ENCODE measurements around the gene NSL1. TPM values are rescaled to one million over a fixed set of nuclear protein-coding genes. Genes with fewer than 3 reads are reported as not detected.
A peak's percentile ranks its signal among the peaks of the same experiment; 100 is the strongest.

NSL1 gene
- total and polyA plus RNA-seq, 9 of the 15 experiments (the other 6 are each of a cell fraction or from before 2014, with no cell fraction given), result 53.5 to 108 (median 59.1) TPM

DNA sequence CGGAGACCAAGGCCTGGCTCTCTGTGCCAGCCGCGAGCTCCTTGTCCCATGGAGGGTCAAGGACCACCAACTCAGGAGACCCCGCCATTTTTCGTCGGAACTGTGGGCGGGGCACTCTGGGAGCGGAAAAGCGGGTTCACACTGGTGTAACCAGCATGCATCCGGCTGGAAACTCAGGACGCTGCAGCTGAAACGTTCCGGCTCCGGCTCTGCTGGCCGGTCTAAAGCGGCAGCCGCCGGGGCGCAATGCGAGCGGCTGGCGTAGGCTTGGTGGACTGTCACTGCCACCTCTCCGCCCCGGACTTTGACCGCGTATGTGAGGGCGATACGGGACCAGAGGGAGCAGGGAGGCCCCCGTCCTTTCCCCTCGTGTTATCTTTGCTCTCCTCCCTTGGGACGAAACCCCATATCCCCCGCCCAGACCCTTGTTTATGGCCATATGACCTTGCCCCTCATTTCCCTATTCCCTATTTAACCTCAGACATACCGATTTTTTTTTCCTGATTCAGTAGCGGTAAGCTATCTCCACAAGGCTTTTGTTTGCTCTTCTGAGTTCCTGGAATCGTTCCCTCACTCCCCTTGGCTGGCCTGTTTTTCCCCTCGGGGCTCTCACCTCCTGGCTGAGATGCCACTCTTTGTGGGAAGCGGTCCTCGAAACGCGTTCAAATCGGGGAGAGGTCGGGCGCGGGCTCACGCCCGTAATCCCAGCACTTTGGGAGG lies at the start of gene NSL1, which contains the start of gene TATDN3 (continued):
- TF ChIP-seq, protein P1, sequence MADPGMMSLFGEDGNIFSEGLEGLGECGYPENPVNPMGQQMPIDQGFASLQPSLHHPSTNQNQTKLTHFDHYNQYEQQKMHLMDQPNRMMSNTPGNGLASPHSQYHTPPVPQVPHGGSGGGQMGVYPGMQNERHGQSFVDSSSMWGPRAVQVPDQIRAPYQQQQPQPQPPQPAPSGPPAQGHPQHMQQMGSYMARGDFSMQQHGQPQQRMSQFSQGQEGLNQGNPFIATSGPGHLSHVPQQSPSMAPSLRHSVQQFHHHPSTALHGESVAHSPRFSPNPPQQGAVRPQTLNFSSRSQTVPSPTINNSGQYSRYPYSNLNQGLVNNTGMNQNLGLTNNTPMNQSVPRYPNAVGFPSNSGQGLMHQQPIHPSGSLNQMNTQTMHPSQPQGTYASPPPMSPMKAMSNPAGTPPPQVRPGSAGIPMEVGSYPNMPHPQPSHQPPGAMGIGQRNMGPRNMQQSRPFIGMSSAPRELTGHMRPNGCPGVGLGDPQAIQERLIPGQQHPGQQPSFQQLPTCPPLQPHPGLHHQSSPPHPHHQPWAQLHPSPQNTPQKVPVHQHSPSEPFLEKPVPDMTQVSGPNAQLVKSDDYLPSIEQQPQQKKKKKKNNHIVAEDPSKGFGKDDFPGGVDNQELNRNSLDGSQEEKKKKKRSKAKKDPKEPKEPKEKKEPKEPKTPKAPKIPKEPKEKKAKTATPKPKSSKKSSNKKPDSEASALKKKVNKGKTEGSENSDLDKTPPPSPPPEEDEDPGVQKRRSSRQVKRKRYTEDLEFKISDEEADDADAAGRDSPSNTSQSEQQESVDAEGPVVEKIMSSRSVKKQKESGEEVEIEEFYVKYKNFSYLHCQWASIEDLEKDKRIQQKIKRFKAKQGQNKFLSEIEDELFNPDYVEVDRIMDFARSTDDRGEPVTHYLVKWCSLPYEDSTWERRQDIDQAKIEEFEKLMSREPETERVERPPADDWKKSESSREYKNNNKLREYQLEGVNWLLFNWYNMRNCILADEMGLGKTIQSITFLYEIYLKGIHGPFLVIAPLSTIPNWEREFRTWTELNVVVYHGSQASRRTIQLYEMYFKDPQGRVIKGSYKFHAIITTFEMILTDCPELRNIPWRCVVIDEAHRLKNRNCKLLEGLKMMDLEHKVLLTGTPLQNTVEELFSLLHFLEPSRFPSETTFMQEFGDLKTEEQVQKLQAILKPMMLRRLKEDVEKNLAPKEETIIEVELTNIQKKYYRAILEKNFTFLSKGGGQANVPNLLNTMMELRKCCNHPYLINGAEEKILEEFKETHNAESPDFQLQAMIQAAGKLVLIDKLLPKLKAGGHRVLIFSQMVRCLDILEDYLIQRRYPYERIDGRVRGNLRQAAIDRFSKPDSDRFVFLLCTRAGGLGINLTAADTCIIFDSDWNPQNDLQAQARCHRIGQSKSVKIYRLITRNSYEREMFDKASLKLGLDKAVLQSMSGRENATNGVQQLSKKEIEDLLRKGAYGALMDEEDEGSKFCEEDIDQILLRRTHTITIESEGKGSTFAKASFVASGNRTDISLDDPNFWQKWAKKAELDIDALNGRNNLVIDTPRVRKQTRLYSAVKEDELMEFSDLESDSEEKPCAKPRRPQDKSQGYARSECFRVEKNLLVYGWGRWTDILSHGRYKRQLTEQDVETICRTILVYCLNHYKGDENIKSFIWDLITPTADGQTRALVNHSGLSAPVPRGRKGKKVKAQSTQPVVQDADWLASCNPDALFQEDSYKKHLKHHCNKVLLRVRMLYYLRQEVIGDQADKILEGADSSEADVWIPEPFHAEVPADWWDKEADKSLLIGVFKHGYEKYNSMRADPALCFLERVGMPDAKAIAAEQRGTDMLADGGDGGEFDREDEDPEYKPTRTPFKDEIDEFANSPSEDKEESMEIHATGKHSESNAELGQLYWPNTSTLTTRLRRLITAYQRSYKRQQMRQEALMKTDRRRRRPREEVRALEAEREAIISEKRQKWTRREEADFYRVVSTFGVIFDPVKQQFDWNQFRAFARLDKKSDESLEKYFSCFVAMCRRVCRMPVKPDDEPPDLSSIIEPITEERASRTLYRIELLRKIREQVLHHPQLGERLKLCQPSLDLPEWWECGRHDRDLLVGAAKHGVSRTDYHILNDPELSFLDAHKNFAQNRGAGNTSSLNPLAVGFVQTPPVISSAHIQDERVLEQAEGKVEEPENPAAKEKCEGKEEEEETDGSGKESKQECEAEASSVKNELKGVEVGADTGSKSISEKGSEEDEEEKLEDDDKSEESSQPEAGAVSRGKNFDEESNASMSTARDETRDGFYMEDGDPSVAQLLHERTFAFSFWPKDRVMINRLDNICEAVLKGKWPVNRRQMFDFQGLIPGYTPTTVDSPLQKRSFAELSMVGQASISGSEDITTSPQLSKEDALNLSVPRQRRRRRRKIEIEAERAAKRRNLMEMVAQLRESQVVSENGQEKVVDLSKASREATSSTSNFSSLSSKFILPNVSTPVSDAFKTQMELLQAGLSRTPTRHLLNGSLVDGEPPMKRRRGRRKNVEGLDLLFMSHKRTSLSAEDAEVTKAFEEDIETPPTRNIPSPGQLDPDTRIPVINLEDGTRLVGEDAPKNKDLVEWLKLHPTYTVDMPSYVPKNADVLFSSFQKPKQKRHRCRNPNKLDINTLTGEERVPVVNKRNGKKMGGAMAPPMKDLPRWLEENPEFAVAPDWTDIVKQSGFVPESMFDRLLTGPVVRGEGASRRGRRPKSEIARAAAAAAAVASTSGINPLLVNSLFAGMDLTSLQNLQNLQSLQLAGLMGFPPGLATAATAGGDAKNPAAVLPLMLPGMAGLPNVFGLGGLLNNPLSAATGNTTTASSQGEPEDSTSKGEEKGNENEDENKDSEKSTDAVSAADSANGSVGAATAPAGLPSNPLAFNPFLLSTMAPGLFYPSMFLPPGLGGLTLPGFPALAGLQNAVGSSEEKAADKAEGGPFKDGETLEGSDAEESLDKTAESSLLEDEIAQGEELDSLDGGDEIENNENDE (IDR thresholded peaks at IDR 0.05; ENCODE audit: low read depth, low read length), result no peak
- TF ChIP-seq, protein P2, sequence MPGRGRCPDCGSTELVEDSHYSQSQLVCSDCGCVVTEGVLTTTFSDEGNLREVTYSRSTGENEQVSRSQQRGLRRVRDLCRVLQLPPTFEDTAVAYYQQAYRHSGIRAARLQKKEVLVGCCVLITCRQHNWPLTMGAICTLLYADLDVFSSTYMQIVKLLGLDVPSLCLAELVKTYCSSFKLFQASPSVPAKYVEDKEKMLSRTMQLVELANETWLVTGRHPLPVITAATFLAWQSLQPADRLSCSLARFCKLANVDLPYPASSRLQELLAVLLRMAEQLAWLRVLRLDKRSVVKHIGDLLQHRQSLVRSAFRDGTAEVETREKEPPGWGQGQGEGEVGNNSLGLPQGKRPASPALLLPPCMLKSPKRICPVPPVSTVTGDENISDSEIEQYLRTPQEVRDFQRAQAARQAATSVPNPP (IDR thresholded peaks at IDR 0.05; ENCODE audit: borderline replicate concordance, insufficient read depth, insufficient read length), result no peak
- TF ChIP-seq ERF (CRISPR knock-in tag; IDR thresholded peaks at IDR 0.05) (peak; percentile 90; the same call in 1 of the 2 replicates), ZKSCAN3 (CRISPR knock-in tag; IDR thresholded peaks at IDR 0.05) (no peak), ARID1B (IDR thresholded peaks at IDR 0.05) (peak; percentile 53), ZKSCAN8 (CRISPR knock-in tag; IDR thresholded peaks at IDR 0.05) (peak; percentile 59; the same call in 1 of the 2 replicates), TEAD2 (tag; IDR thresholded peaks at IDR 0.05) (peak; percentile 36; the same call in 1 of the 2 replicates), ID3 (CRISPR knock-in tag; IDR thresholded peaks at IDR 0.05) (no peak), ID3 (tag; IDR thresholded peaks at IDR 0.05) (peak; percentile 91; the same call in 1 of the 2 replicates), ZNF140 (CRISPR knock-in tag; IDR thresholded peaks at IDR 0.05) (no peak), RFX5 (IDR thresholded peaks at IDR 0.05; ENCODE audit: low read depth, low read length) (no peak)
- TF ChIP-seq, protein P3, sequence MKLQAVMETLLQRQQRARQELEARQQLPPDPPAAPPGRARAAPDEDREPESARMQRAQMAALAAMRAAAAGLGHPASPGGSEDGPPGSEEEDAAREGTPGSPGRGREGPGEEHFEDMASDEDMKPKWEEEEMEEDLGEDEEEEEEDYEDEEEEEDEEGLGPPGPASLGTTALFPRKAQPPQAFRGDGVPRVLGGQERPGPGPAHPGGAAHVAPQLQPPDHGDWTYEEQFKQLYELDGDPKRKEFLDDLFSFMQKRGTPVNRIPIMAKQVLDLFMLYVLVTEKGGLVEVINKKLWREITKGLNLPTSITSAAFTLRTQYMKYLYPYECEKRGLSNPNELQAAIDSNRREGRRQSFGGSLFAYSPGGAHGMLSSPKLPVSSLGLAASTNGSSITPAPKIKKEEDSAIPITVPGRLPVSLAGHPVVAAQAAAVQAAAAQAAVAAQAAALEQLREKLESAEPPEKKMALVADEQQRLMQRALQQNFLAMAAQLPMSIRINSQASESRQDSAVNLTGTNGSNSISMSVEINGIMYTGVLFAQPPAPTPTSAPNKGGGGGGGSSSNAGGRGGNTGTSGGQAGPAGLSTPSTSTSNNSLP (IDR thresholded peaks at IDR 0.05; ENCODE audit: borderline replicate concordance, low read depth, low read length), result peak; percentile 65; the same call in 1 of the 2 replicates

Data from K562 (cell line).